ENCODE measurements around the gene ADPRHL1. TPM values are rescaled to one million over a fixed set of nuclear protein-coding genes. Genes with fewer than 3 reads are reported as not detected.

Gene ADPRHL1
- total RNA-seq, 1 donor, result 5.1 TPM

- H3K27ac ChIP-seq (ENCODE audit: low read depth, low read length), result no peak overlapping the region
- no peaks in the 10 kb centered on the region for H3K4me1 ChIP-seq (ENCODE audit: insufficient read depth, low read length)
- TF ChIP-seq, protein P1, sequence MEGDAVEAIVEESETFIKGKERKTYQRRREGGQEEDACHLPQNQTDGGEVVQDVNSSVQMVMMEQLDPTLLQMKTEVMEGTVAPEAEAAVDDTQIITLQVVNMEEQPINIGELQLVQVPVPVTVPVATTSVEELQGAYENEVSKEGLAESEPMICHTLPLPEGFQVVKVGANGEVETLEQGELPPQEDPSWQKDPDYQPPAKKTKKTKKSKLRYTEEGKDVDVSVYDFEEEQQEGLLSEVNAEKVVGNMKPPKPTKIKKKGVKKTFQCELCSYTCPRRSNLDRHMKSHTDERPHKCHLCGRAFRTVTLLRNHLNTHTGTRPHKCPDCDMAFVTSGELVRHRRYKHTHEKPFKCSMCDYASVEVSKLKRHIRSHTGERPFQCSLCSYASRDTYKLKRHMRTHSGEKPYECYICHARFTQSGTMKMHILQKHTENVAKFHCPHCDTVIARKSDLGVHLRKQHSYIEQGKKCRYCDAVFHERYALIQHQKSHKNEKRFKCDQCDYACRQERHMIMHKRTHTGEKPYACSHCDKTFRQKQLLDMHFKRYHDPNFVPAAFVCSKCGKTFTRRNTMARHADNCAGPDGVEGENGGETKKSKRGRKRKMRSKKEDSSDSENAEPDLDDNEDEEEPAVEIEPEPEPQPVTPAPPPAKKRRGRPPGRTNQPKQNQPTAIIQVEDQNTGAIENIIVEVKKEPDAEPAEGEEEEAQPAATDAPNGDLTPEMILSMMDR (IDR thresholded peaks at IDR 0.05; ENCODE audit: extremely low read depth, low read depth, low read length), result no peak
- no peak overlapping the region for H2AFZ ChIP-seq (ENCODE audit: low read length)
- H3K9me3 ChIP-seq (ENCODE audit: low read depth, low read length), result no peaks in the 10 kb centered on the region
- no peak overlapping the region for H3K4me2 ChIP-seq (ENCODE audit: insufficient read depth, low read length)
- no peaks in the 10 kb centered on the region for H3K79me2 ChIP-seq (ENCODE audit: insufficient read depth, low read length)
- H3K36me3 ChIP-seq (ENCODE audit: insufficient read depth, low read length), result peaks cover 41% of the 10 kb centered on the region
- DNase-seq (ENCODE audit: insufficient read length, low spot score, missing footprints), result no peak
- H4K20me1 ChIP-seq (ENCODE audit: insufficient read depth, low read length), result no peaks in the 10 kb centered on the region
- H3K4me3 ChIP-seq (ENCODE audit: insufficient read depth, low read length), result no peak overlapping the region
- no peaks in the 10 kb centered on the region for H3K27me3 ChIP-seq (ENCODE audit: insufficient read depth, low read length)
These were observed 7.3 kb upstream of the ADPRHL1 start for GRCh38 chr13:113460599-113460998.

GRCh38 chr13:113460064-113460555, 6.8 kb upstream of the ADPRHL1 start:
- Histone ChIP-seq H4K20me1 (ENCODE audit: insufficient read depth, low read length) (no peaks in the 10 kb centered on the region), H3K4me1 (ENCODE audit: insufficient read depth, low read length) (no peaks in the 10 kb centered on the region), H2AFZ (ENCODE audit: low read length) (no peak overlapping the region), H3K27ac (ENCODE audit: low read depth, low read length) (no peak overlapping the region), H3K27me3 (ENCODE audit: insufficient read depth, low read length) (no peaks in the 10 kb centered on the region), H3K79me2 (ENCODE audit: insufficient read depth, low read length) (no peaks in the 10 kb centered on the region), H3K9me3 (ENCODE audit: low read depth, low read length) (no peaks in the 10 kb centered on the region), H3K4me3 (ENCODE audit: insufficient read depth, low read length) (no peak overlapping the region), H3K36me3 (ENCODE audit: insufficient read depth, low read length) (peaks cover 41% of the 10 kb centered on the region), H3K4me2 (ENCODE audit: insufficient read depth, low read length) (no peak overlapping the region)
- TF ChIP-seq, protein P1 (IDR thresholded peaks at IDR 0.05; ENCODE audit: extremely low read depth, low read depth, low read length), result no peak
- DNase-seq (ENCODE audit: insufficient read length, low spot score, missing footprints), result no peak

DNA sequence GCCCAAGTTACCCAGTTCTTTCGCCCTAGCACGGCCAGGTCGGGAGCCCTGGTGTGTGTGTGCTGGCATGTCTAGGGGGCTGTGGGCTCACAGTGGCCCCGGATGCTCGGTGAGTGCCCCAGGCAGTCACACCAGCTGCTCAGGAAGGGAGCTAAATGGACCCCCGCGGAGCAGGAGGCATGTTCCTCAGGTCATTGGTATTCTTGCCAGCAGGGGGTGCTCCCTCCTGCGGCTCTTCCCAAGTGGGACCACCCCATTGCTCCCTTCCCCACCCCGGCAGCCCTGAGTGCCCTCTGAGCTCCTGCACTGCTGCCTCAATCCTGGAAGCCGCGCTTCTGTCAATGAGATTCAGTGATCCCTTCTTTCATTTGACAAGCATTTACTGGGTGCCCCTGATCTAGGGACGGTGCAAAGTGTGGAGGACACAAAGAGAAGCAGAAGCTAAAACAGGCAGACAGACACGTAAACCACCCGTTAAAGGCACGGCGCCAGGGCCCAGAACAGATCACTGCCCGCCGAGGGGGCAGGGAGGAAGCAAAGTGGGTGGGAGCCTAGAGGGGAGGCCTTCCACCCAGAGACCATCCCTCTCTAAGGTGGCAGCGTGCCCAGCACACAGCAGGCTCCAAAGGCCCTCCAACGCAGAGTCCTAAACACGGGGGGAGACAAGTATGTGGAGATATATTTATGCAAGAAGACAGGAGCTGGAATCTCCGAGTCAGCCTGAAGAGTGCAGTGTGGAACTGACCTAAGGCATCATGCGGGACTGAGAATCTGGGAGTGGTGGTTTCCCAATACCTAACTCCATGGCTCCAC, 5.2 kb upstream of the ADPRHL1 start:
- H3K27ac ChIP-seq (ENCODE audit: low read depth, low read length), result no peak overlapping the region
- H3K79me2 ChIP-seq (ENCODE audit: insufficient read depth, low read length), result no peaks in the 10 kb centered on the region
- no peak overlapping the region for H3K4me2 ChIP-seq (ENCODE audit: insufficient read depth, low read length)

DNA sequence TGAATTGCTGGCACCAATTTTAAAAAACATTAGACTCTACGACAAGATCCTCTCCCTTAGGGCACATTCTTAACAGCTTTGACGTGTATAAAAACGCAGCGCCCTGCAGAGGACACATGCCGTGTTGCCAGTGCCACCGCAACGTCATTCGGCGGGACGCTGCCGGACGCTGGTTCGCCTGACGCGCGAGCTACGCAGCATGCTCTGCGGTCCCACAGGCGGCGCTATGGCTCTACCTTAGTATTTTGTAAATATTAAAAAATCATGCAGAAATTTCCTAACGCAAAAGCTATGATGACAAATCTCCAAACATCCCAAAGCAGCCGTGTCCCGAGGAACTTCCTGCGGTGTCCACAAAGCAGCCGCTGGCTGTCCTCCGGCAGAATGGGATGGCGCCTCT, 4.2 kb upstream of the ADPRHL1 start:
- H3K36me3 ChIP-seq (ENCODE audit: insufficient read depth, low read length), result peaks cover 43% of the 10 kb centered on the region
- H3K27ac ChIP-seq (ENCODE audit: low read depth, low read length), result no peak overlapping the region
- H3K4me1 ChIP-seq (ENCODE audit: insufficient read depth, low read length), result no peaks in the 10 kb centered on the region
- no peak for DNase-seq (ENCODE audit: insufficient read length, low spot score, missing footprints)
- H4K20me1 ChIP-seq (ENCODE audit: insufficient read depth, low read length), result no peaks in the 10 kb centered on the region
- H3K79me2 ChIP-seq (ENCODE audit: insufficient read depth, low read length), result no peaks in the 10 kb centered on the region
- TF ChIP-seq, protein P1 (IDR thresholded peaks at IDR 0.05; ENCODE audit: extremely low read depth, low read depth, low read length), result no peak
- no peak overlapping the region for H3K4me3 ChIP-seq (ENCODE audit: insufficient read depth, low read length)
- H3K27me3 ChIP-seq (ENCODE audit: insufficient read depth, low read length), result no peaks in the 10 kb centered on the region
- H3K4me2 ChIP-seq (ENCODE audit: insufficient read depth, low read length), result no peak overlapping the region
- H3K9me3 ChIP-seq (ENCODE audit: low read depth, low read length), result no peaks in the 10 kb centered on the region
- no peak overlapping the region for H2AFZ ChIP-seq (ENCODE audit: low read length)

More for the DNA sequence above, 5.2 kb upstream of the ADPRHL1 start:
- TF ChIP-seq, protein P1 (IDR thresholded peaks at IDR 0.05; ENCODE audit: extremely low read depth, low read depth, low read length), result peak; percentile 33
- no peak for DNase-seq (ENCODE audit: insufficient read length, low spot score, missing footprints)
- H3K9me3 ChIP-seq (ENCODE audit: low read depth, low read length), result no peaks in the 10 kb centered on the region
- H3K4me3 ChIP-seq (ENCODE audit: insufficient read depth, low read length), result no peak overlapping the region
- no peaks in the 10 kb centered on the region for H4K20me1 ChIP-seq (ENCODE audit: insufficient read depth, low read length)
- H3K36me3 ChIP-seq (ENCODE audit: insufficient read depth, low read length), result peaks cover 43% of the 10 kb centered on the region
- H3K4me1 ChIP-seq (ENCODE audit: insufficient read depth, low read length), result no peaks in the 10 kb centered on the region
- H3K27me3 ChIP-seq (ENCODE audit: insufficient read depth, low read length), result no peaks in the 10 kb centered on the region
- no peak overlapping the region for H2AFZ ChIP-seq (ENCODE audit: low read length)

Measured in osteoblast (primary cell).